Measurements from ENCODE around the gene EDEM3.

The EDEM3 gene

DNA sequence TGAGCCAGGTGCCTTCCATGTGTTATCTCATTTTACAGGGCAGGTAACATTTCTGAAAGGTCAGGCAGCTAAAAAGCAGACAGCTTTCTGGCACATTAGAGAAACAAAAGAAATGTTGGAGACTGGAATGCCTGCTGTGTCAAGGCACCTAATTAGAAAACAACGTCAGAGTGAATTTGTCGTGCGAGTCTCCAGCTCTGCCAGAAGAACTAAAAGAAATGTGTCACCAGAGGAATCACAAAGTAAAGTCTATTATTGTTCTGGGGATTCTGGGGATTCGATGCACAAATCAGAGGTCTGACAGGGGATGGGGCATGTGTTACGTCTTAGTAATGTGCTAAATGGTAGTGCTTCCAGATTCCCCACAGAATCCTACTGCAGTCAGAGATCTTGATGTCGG lies 89.3 kb downstream of the EDEM3 start:
- no peak for DNase-seq

GRCh38 chr1:184664661-184665060 lies 90.0 kb downstream of the EDEM3 start:
- no peak for DNase-seq

DNA sequence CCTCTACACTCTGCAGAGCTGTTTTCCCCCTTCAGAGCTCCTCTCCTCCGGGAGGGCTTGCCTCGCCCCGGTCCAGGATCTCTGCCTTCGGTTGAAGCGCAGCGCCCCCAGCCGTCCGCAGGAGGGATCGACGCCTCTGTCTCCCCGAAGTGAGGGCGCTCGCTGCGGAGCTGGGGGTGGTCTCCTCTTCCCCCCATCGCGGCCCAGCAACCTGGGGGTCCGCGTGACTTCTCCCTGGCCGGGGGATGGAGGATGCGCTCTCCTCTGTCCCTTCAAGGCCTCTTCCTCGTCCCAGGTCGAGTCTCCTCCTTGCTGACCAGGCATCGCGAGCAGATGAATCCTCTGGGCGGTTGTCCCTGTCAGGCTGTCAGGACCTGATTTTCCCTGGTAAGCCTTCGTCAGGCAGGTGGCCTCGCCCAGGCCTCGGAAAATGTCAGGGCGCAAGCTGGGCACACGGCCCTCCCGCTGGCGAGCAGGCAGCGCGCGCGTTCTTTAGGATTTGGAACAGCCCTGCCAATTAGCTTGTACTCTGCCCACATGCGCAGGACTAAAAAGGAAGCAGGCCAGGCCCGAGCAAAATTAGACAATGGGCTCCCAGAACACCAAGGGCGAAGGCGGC lies 90.5 kb downstream of the EDEM3 start:
- peak; percentile 53 for DNase-seq

GRCh38 chr1:184661801-184662200 lies 92.9 kb downstream of the EDEM3 start:
- no peak for DNase-seq

DNA sequence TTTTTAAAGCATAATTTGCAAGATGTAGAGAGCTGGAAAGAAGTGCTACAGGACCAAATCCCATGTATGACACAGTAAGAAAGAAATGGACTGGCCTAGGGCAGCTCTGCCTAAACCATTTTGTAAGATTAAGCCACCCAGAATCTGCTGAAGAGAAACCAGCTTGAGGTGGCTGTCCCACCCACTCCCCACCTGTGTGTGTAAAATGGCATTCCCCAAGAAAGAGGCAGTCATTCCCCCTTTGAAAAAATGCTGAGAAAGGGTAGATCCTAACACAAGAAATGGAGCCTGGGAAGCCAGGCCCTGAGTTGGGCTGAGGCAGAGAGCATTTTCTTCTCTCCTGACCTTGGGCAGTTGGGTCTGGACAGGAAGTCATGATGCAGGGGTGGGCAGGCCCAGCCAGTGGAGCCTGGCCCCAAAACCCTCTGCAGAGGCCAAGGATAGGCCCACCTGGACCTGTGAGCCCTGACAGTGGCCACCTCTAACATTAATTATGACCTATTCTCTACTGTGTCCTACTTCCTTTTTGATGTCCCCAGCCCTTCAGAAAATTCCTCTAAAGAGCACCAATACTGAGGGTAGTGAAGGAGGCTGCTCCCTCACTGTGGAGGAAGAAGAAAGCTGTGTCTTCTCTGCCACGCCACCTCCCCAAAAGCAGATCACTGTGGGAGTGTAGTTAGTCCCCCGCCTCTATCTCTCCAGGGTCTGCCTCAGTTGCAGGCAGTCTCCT lies 94.0 kb downstream of the EDEM3 start:
- no peak for DNase-seq

GRCh38 chr1:184658055-184658454 lies 96.6 kb downstream of the EDEM3 start:
- no peak for DNase-seq

DNA sequence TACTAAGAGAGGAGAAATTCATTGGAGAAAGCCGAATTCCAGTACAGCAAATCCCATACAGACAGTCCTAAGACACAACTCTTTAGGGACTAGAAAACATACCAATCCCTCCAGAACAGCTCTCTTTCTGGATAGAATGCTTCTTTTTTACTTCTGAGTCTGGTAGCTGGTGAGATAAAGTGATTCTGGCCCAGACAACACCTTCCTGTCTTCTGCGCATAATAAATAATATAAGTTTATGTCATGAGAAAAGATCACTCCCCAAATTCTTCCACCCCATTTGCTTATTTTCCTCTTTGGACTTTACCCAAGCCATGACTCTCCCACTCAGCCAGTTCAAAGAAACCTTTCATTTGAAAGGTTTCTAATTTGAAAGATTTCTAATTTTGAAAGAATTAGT lies 98.4 kb downstream of the EDEM3 start:
- DNase-seq = no peak

DNA sequence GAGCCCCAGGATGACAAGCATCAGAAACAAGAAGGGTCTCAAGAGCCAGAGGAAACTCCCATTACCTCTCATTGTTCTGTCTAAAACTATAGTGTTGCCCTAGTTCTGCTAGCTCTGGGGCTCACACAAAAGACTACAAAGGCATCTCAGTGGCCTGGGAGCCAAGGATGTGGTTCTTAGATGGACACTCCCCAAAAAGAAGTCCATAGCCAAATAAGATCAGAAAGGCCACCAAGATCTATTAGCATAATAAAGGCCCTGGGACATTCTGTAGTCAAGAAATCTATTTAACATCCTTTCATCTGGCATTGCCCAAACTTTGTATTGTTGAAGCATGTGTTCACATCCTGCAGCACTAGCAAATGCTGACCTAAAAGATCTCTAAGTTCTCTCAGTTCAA lies 99.5 kb downstream of the EDEM3 start:
- no peak for DNase-seq

GRCh38 chr1:184650177-184650866 lies 104.3 kb downstream of the EDEM3 start:
- DNase-seq = no peak

DNA sequence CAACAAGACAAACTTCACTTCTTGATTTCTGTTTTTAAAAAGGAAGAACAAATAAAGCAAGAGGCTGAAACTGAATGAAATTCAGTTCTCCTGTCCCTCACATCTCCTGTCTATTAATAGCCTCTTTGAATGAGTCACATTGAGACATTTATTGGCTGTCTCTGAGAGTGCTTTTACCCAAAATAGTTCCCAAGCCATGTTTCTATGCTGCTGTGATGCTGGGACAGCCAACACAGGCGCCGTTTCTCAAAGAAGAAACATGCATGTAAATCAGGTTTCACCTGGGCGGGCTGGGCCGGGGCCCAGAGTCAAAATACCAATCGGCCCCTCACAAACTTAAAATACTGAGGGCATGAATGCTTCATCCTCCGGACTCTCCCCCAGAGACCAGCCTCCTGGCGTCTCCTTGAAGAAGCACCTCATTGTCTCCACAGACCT lies 105.2 kb downstream of the EDEM3 start:
- no peak for DNase-seq

- DNase-seq = no peak
Measured at GRCh38 chr1:184648856-184649201, 105.8 kb downstream of the EDEM3 start.

- DNase-seq = no peak
Measured at GRCh38 chr1:184648160-184648855, 106.3 kb downstream of the EDEM3 start.

- DNase-seq = no peak
Measured at GRCh38 chr1:184647471-184647870, 107.2 kb downstream of the EDEM3 start.

- DNase-seq = no peak
Measured at GRCh38 chr1:184646824-184647223, 107.8 kb downstream of the EDEM3 start.

DNA sequence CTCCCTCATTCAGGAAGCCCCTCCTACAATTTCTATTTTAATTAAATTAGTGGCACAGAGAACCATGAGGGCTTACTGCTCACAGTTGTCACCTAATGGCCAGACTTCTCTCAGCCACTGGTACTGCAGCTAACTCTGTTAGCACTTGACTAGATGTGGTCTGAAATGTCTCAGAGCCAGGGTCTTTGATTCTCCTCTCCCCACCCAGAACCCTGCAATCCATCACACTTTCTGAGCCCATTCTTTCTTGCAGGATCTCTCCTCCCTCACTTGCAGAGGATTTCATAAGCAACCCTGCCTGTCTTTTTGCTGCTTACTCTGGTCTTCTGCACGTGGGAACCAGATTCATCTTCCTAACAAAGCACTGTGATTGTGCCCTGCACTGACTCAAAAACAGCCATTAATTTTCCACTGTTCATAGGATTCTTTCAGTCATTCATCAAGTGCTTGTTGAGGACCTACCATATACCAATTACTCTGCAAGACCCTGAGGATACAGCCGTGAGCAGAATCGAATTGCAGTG lies 108.4 kb downstream of the EDEM3 start:
- DNase-seq = no peak

- no peak for DNase-seq
Measured at GRCh38 chr1:184644771-184645170, 109.9 kb downstream of the EDEM3 start.

DNA sequence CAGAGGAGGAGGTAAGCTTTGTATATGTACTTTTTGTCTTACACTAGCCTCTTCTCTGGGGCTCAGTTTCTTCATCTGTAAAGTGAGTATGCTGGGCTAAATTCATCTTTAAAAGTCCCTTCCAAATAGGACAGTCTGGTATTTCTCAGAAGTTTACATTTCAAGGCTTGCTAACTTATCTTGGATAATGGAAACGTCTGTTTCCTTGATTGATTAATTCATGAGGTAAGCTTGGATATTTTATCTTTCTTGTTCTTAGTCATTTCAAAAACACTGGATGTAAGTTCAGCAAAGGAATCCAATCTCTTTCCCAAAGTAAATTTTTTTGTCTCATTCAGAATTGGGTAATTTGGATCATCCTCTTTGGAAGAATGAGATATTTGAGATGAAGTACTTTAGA lies 111.0 kb downstream of the EDEM3 start:
- DNase-seq = no peak

DNA sequence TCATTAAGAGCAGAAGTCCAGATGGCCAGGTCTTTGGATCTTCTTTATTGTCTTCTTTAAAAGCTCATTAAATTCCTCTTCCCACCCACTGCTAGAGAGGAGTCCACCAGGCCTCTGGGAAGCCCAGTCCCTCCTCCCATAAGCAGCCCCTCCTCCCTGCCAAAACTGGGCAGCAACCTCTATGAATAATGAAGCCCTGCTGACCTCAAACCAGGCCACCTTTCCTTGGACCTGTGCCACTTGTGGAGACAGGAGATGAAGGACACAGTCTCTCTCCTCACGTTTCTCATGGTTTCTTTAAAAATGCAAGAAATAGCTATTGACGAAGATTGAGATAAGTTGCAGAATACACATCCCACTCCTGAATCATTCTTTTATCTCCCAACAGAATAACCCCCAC lies 112.8 kb downstream of the EDEM3 start:
- no peak for DNase-seq

DNA sequence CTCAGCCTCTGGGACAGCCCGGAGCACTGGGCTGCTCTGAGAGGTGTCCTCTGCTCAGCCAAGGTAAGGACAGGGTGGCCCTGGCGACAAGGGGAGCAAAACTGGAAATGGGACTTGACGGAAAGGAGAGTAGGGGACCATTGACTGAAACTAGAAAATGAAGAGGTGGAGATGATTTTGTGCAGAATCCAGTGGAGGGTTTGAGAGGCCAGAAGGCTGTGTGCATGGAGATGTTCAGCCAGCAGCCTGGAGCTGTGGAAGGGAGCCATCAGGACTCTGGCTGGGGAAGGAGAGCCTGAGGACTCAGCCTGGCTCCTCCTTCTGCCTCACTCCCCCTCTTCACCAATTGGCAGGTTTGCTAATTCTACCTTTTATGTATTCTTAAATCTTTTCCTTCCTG lies 114.2 kb downstream of the EDEM3 start:
- DNase-seq = no peak

All from activated CD4-positive, alpha-beta T cell treated with anti-CD3 and anti-CD28 coated beads, Interleukin-10, Interleukin-2, amounts not matched to agents 100 ng/mL and 50 ng/mL, durations not matched to agents 16 hours and 8 hours (primary cell).